Left forelimb (tissue), 1 donor: ENCODE measurements around the gene GRIK5.
"Not testable (repeated sequence)": the region's sequence is repeated elsewhere in the genome, so short reads cannot be mapped to it uniquely, and the experiment has no call there.

Experiments used
- DNase-seq: peaks from one replicate; pipeline ENCODE4 v3.0.0-alpha.2; 2018; ENCODE audit warnings: low spot score

The GRIK5 gene

GRCh38 chr19:42051166-42052115 is 18.6 kb downstream of the GRIK5 start:
- no peak for DNase-seq

- DNase-seq: no peak
These were observed 21.0 kb downstream of the GRIK5 start for GRCh38 chr19:42048992-42049391.

GRCh38 chr19:42045575-42045974 is 24.4 kb downstream of the GRIK5 start:
- no peak for DNase-seq

- DNase-seq: no peak
These were observed 27.4 kb downstream of the GRIK5 start for GRCh38 chr19:42042455-42043170.

- DNase-seq: not testable (repeated sequence)
These were observed 29.5 kb downstream of the GRIK5 start for GRCh38 chr19:42040491-42040890.

- no peak for DNase-seq
These were observed 30.0 kb downstream of the GRIK5 start for GRCh38 chr19:42040031-42040430.

GRCh38 chr19:42038666-42039065 is 31.3 kb downstream of the GRIK5 start:
- no peak for DNase-seq

- DNase-seq: no peak
These were observed 32.4 kb downstream of the GRIK5 start for GRCh38 chr19:42037649-42038048.

- DNase-seq: not testable (repeated sequence)
These were observed 35.2 kb downstream of the GRIK5 start for GRCh38 chr19:42034640-42035391.

GRCh38 chr19:42033413-42033812 is 36.6 kb downstream of the GRIK5 start:
- DNase-seq: no peak

GRCh38 chr19:42032431-42032830 is 37.6 kb downstream of the GRIK5 start:
- DNase-seq: no peak

- DNase-seq: no peak
These were observed 39.2 kb downstream of the GRIK5 start for GRCh38 chr19:42030645-42031440.

- DNase-seq: no peak
These were observed 41.4 kb downstream of the GRIK5 start for GRCh38 chr19:42028304-42029216.

- no peak for DNase-seq
These were observed 45.3 kb downstream of the GRIK5 start for GRCh38 chr19:42024622-42025111.

GRCh38 chr19:42023943-42024260 is 46.1 kb downstream of the GRIK5 start:
- DNase-seq: no peak

GRCh38 chr19:42023121-42023942 is 46.7 kb downstream of the GRIK5 start:
- no peak for DNase-seq

GRCh38 chr19:42022616-42023015 is 47.4 kb downstream of the GRIK5 start:
- no peak for DNase-seq

- no peak for DNase-seq
These were observed 48.8 kb downstream of the GRIK5 start for GRCh38 chr19:42021185-42021584.

- DNase-seq: no peak
These were observed 51.4 kb downstream of the GRIK5 start for GRCh38 chr19:42018503-42019193.
